ENCODE data around the gene CBX5.
"Not testable (repeated sequence)": the region's sequence is repeated elsewhere in the genome, so short reads cannot be mapped to it uniquely, and the experiment has no call there.

Gene CBX5

DNA sequence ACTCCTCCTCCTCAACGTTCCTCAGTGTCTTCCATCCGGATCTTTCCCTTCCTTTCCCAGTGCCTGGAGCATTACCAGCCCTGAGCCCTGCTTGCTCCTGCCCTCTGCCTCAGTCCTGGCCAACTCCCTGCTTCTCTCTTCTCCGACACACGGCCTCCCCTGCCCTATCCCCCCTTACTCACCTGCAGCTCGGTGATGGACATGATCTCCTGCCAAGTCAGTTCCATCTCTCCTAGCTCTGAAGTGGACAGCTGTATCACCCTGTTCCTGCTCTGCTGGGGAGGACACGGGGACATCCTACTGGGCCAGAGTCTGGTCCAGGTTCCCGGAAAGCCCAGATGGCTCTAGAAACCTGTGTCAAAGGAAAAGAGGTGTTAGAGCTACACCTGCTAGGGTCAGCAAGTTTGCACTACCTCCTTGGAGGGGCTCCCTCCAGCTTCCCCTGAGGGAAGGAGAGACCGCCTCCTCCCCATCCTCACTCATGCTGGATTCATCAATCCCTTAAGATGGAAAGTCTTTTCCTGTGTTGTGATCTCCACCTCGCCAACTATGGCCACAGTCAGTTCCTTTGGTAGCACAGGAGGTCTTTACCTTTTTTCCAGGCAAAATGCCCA lies 15.1 kb upstream of the CBX5 start:
- in situ Hi-C loops (cut with MboI; ENCODE audit: low sequenced_read_pairs): no loop called here

DNA sequence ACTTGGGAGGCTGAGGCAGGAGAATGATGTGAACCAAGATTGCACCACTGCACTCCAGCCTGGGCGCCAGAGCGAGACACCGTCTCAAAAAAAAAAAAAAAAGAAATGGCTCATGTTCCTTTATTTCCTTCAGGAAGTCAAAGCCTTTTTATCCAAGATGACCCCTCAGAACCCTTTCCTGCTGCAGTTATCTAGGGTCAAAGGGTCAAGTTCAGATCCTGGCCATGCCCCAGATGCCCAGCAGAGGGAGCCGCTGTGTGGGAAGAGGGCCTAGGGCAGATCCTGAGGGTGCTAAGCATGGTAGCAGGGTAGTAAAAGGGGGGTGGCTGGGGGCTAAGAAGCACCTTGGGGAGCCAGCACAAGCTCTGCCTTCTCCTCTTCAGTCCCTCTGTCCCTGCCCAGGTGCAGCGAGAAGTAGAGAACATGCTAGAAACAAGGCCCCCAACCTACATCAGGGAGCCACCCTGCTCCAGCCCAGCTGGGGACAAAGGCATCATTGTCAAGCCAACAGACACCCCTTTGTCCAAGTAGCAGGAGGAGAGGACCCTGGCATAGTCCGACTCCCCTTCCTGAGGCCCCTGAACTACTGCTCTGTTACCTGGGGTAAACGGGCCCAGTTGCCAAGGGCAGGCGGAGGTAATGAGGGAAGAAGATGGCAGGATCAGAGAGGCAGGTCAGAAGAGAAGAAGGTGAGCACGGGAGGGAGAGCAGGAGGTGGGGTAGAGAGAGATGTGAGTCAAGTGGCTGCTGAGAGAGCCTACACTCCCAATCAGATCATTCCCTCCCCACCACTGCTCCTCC lies 14.4 kb upstream of the CBX5 start:
- in situ Hi-C loops (cut with MboI; ENCODE audit: low sequenced_read_pairs): no loop called here

DNA sequence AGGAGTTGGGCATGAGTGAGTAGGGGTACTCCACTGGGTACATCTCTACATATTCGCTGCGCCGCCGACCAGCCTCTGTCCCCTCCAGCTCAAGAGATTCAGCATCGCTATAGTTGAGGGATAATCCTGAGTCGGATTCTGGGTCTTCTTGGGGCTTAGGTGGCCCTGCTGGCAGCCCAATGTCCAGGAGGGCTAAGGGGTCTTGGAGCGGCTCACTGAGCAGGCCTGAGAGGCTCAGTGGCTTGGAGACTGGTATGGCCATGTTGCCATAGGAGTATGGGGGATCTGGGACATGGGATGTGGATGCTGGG lies 13.0 kb upstream of the CBX5 start:
- in situ Hi-C loops (cut with MboI; ENCODE audit: low sequenced_read_pairs): no loop called here

DNA sequence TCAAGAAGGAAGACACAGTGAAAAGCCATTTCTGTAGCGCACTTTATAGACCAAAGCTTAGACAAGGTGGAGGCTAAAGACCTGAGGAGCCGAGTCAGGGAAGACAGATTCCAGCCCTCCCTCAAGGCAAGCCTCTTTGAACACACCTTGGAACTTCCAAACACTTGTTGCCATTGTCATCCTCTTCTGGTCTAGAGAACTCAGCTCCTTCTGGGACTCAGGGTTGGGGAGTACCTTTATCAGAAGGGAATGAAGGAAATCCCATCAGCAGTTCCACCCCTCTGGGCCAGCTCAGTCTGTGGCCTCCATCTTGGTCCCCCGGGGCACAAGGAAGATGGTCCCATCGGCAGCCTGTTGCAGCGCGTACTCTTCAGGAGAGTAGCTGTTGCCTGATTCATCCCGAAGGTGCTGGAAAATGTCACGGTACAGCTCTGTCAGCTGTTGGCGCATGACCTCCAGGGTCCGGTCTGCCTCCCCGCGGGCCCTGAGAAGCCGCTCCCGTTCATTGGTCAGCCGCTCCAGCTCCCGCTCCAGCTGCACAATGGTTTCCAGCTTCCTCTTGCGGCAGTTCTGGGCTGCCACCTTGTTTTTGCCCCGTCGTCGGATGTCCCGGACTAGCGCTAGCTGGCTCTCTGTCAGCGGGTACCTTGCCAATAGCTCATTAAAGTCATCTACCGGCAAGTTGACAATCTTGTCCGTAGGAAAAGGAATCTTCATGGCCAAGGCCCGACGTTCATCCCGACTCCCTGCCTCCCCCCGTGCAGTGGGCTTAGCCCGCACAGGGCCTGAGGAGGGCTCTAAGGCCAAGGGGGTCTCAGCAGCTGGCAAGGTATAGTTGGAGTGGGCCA lies 12.4 kb upstream of the CBX5 start:
- in situ Hi-C loops (cut with MboI; ENCODE audit: low sequenced_read_pairs): no loop called here

DNA sequence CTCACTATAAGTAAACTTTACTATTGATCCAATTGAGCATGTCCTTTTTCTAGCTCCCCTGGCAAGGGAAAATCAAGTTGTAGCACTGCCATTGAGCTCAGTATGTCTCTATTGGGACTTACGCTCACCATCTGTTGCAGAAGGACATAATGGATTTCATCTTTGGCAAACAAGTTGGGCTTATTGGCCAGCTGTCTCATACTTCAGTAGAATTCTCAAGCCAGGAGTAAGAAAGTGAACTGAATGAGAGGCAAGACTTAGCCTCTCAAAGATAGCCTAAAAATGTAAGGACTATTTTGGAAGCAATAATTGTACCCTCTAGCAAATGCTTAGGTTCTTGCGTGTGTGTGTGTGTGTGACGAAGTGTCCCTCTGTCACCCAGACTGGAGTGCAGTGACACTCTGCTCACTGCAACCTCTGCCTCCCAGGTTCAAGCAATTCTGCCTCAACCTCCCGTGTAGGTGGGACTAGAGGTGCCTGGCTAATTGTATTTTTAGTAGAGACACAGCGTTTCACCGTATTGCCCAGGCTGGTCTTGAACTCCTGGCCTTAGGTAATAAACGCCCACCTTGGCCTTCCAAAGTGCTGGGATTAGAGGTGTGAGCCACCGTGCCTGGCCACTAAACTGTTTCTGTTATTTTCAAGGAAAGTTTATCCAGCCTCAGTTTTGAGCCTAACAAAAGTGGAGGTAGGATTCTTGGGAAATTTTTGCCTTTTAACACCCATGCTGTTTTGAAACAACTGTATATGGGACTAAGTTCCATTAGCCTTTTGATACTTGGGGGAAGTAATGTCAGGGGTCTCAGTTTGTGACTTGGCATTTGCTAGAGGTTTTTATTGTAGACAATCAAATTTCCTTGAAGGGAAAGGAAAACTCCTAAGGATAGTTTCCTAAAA lies 7.6 kb upstream of the CBX5 start:
- in situ Hi-C loops (cut with MboI; ENCODE audit: low sequenced_read_pairs): no loop called here

DNA sequence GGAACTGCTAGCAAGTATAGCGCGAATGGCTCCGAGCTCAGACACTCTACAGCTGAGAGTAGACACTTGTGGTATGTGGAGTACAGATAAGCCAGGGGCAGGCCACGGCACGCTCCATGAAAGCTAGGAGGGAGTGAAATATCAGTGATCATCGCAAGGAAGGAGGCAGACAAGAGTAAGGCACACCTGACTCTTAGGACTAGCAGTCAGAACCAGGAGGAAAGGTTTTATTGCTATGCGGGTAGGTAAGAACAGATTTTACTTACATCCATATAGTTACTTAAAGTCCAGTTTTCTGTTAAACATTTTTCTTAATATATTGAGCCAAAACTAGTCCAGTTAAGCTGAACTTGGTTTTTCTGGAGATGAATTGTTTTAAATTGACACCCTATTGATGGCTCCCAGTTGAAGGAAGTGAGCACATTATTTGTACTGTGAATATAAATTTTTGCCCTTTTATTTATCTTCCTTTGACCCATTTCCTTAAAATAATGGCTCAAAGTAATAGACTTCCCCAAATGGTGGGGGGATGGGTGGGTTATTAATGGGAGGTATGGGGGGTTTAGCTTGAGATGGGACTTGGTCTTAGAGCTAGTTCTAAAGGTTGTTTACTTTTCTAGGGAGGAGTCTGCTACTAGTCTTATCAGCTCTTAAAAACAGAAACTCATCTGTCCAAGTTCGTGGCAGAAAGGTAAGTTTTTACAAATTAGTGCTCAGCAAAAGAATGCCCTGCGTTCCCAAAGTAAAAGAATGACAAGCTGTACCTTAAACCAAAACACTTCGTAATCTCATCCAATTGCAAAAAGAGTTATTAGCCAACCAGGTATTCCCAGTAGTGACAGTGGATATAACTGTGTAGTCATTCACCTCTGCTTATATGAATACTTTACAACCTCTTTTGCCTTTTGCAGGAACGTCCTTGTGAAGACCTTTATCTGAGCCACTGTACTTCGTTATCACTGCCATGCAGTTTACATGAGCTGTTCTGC lies 6.4 kb upstream of the CBX5 start:
- in situ Hi-C loops (cut with MboI; ENCODE audit: low sequenced_read_pairs): no loop called here

DNA sequence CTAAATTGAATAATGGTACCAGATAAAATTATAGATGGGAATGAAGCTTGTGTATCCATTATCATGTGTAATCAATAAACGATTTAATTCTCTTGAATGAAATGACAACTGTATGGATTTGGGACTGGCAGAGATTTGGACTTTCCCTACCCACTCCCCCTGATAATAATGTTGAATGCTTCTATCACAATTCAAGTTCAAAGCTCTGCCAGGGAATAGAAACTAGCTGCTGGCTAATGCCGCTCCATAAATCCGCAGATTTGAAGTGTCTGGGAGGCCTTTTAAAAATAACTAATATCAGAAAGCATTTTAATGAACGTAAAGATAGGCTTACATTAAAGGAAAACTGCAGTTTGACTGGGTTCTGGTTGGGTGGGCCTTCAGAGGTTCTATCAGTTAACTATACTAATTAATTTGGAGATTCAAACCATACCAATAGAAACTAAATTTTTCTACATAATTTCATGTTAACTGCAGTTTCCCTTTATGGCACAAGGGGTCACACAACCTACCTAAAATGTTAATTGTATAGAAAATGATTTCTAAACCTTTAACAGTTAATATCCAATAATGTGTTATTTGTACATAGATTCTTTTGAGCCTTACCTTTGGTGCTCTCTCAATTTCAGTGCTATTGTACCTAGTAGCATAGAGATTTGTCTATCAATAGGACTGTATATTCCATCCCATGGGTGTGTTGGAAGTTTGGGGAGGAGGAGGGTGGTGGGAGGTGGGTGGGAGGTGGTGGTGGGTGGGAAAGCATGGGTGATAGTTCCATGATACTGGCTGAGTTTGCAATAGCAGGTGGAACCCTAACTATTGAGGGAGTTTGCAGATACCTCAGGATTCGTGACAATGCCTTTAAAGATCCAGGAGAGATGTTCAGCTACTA lies 5.5 kb upstream of the CBX5 start:
- in situ Hi-C loops (cut with MboI; ENCODE audit: low sequenced_read_pairs): no loop called here

DNA sequence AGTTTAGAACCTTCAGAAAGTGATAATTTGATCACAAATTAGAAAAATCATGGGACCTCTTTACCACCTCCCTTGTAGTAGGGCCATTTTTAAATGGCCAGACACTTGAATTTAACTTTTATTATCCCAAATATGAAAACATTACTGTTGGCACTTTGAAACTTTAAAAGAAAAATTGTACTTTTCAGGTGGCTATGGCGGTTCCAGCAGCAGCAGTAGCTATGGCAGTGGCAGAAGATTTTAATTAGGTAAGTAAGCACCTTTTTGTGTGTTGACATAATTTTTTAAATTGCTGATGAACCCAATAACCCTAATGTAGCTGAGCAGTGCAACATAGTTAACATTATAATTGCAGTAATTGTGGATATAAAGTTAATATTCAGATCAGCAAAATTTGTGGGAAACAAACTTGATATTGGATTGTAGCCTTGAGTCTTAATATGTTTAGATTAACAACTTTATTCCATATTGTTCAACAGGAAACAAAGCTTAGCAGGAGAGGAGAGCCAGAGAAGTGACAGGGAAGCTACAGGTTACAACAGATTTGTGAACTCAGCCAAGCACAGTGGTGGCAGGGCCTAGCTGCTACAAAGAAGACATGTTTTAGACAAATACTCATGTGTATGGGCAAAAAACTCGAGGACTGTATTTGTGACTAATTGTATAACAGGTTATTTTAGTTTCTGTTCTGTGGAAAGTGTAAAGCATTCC lies 4.3 kb upstream of the CBX5 start:
- in situ Hi-C loops (cut with MboI; ENCODE audit: low sequenced_read_pairs): not testable (repeated sequence)

DNA sequence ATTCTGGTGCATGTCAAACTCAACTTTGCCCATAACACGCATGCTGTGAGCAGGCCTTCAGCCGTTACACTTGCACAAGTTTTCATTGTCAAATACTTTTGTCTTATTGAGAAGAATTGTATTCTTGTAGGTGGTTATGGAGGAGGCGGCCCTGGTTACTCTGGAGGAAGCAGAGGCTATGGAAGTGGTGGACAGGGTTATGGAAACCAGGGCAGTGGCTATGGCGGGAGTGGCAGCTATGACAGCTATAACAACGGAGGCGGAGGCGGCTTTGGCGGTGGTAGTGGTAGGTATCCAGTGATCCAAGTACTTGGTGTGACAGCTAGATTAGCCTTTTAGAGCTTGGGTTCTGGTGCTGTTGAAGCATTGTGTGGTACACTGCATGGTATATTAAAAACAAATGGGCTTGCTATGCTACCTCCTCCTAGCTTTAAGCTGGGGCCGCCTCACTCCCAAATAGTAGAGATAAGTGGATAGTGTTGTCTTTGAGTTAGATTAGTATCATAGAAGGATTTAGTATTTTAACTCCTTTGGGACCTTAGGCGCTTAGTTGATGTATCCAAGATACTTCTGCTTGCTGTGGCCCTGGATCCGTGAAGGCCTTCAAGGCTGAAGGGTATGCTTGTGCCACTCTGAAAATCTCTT lies 3.1 kb upstream of the CBX5 start:
- in situ Hi-C loops (cut with MboI; ENCODE audit: low sequenced_read_pairs): no loop called here

DNA sequence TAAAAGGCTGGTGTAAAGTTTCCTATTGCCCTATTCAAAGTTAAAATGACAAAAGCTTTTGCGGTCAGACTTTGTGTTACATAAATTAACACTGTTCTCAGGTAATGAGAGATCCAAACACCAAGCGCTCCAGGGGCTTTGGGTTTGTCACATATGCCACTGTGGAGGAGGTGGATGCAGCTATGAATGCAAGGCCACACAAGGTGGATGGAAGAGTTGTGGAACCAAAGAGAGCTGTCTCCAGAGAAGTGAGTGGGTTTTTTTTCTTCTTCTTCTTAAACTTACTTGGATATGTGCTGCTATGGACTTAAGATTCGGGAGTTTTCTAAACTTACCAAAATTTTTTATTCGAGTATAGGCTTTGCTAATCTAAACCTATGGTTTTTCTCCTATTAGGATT lies 1.8 kb upstream of the CBX5 start:
- in situ Hi-C loops (cut with MboI; ENCODE audit: low sequenced_read_pairs): not testable (repeated sequence)

DNA sequence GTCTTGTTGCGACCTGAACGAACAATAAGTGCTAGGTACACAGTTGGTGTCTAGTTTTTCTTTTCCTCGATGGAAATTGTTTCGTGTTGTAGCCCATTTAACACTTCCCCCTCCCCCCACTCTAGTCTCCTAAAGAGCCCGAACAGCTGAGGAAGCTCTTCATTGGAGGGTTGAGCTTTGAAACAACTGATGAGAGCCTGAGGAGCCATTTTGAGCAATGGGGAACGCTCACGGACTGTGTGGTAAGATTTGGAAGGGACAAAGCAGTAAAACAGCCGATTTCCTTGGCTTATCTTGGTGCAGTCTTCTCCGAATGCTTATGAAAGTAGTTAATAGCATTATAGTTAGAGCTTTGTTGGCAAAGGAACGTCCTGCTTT lies 1.3 kb upstream of the CBX5 start:
- in situ Hi-C loops (cut with MboI; ENCODE audit: low sequenced_read_pairs): not testable (repeated sequence)

DNA sequence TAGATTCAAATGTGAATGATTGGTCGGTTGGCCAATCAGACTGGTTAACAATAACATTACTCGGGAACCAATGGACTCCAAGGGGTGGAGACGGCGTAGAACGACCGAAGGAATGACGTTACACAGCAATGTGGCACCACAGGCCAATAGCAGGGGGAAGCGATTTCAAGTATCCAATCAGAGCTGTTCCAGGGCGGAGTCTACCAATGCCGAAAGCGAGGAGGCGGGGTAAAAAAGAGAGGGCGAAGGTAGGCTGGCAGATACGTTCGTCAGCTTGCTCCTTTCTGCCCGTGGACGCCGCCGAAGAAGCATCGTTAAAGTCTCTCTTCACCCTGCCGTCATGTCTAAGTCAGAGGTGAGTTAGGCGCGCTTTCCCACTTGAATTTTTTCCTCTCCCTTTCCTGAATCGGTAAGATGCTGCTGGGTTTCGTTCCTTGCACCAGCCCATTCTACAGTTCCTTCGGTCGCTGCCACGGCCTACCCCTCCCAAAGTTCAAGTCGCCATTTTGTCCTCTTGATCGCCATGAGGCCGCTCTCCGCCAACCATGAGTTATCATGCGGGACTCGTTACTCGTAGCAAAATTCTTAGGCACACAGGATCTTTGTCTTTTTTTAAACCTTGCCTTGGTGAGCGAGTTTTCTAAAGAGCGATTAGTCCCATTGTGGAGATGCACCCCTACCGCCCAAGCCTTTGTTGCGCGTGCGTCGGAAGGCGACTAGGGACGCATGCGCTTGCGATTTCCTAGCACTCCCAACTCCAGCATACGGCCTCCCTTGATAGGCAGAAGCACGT lies 742 bp upstream of the CBX5 start, which contains the start of gene HNRNPA1:
Gene HNRNPA1, plus strand, starts transcription at position 259 of the 793 bp plus-strand sequence. Its CDS starts 82 bp downstream, at position 341.
- in situ Hi-C loops (cut with MboI; ENCODE audit: low sequenced_read_pairs): no loop called here

DNA sequence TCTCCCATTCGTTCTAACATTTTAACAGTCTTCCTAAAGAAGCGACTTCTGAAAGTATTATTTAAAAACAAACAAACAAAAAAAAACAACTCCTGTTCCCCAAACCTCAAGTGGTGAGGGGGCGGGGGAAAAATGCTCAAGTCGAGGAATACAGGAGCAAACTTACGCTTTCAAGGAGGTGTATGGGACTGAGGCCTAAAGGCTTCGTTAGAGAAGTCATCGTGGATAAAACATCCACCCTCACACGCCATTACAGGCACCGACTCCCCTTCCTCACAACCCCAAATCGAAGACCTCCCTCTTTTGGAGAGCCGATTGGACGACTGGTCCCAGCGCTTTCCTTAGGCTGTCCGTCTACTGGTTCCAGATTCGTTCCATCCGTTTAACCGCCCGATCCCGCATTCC lies 693 bp downstream of the CBX5 start:
- in situ Hi-C loops (cut with MboI; ENCODE audit: low sequenced_read_pairs): no loop called here

DNA sequence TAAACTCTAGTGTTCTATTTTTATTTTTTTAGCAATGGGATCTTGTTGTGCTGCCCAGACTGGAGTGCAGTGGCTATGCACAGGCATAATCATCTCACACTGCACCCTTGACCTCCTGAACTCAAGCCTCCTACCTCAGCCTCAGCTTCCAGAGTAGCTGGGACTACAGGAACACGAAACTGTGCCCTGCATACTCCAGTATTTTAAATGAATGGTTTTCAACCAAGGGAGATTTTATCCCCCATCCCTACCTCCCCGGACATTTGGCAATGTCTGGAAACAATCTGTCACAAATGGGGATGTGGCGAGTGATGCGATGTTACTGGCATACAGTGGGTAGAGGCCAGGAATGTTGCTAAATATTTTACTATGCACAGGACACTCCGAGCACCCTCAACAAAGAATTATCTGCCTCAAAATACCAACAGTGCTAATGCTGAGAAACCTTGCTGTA lies 2.1 kb downstream of the CBX5 start:
- in situ Hi-C loops (cut with MboI; ENCODE audit: low sequenced_read_pairs): no loop called here

DNA sequence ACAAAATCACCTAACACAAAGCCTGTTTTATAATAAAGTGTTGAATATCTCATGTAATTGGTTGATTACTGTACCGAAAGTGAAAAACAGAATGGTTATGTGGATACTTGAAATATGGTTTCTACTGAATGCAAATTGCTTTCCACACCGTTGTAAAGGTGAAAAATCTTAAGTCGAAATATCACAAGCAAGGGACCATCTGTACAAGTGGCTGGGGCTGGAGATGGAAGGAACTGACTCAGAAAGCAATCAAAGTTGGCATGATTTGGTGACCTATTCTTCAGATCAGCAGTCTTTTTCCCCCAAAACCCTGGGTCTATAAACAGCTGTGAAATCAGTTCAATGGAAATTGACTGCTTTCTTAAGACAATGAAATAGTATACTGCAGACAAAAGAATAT lies 3.6 kb downstream of the CBX5 start:
- in situ Hi-C loops (cut with MboI; ENCODE audit: low sequenced_read_pairs): no loop called here

DNA sequence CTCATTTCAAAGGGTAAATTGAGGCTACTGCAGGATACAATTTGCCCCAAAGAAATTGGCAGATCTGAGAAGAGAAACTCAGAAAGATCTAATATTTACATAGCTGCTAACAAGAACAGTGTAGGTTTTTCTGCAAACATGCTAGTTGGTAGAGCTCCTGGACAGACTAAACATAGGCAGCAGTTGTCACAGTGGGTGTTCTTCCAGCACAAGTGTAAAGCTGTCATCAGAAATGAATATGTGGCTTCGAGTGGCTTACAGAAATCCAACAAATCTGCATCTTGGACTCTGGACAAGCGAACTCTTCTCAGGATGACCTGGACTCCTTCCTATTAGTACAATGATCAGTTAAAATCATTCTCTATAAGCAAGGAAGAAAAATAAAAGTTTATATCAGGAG lies 5.9 kb downstream of the CBX5 start:
- in situ Hi-C loops (cut with MboI; ENCODE audit: low sequenced_read_pairs): no loop called here

DNA sequence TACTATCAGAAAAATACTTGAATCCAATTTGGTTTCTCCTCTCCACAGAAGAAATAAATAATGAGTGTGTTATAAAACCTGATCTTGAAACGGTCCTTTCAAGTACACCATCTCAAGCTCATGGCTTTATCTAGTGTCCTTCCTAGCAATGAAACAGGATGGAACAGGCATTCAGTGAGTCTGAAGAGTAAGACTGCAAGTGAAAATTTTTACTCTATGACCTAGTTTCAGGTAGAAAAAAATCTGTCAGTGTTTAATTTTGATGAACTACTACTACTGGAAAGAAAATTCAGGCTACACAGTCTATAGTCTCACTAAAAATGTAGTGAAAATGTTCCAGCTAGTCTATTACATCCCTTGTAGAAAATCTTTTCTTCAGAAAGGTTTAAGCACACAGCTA lies 7.7 kb downstream of the CBX5 start:
- in situ Hi-C loops (cut with MboI; ENCODE audit: low sequenced_read_pairs): no loop called here

Measured in HL-60/S4 treated with phorbol 12-myristate 13-acetate at 8.2 ng/mL for 4 days and 3 days (cell line).